SIG-M5 treated with dmso at 0.1 percent for 504 hours (cell line): ENCODE results near the gene PFDN1.

Source experiments
- DNase-seq: peaks from one replicate; lab custom pipeline; 2025; ENCODE audit not compliant: unreplicated experiment; lab: John Stamatoyannopoulos, UW

Gene PFDN1

DNA sequence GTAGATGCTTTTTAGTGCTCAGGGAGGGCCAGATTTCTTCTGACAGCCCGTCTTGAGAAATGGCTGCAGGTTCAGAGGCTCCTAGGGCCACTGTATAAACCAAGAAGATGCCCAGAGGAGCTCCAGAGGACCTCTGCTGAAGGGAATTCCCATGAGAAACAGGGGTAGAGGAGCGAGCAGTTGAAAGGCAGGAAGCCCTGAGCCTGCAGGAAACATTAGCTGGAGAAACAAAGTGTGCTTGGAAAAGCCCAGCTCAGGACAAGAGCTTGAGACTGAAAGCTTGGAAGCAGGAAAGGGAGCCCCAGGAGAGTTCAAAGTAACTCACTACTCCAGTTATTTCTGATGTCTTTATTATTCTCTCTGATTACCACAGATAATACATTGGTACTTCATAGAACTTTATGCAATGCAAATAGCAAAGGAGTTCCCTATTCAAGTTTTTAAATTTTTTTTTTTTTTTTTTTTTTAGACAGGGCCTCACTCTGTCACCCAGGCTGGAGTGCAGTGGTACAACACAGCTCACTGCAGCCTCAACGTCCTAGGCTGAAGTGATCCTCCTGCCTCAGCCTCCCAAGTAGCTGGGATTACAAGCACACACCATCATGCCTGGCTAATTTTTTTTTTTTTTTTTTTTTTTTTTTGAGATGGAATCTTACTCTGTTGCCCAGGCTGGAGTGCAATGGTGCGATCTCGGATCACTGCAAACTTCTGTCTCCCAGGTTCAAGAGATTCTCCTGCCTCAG is 27.0 kb upstream of the PFDN1 start:
- no peak for DNase-seq

DNA sequence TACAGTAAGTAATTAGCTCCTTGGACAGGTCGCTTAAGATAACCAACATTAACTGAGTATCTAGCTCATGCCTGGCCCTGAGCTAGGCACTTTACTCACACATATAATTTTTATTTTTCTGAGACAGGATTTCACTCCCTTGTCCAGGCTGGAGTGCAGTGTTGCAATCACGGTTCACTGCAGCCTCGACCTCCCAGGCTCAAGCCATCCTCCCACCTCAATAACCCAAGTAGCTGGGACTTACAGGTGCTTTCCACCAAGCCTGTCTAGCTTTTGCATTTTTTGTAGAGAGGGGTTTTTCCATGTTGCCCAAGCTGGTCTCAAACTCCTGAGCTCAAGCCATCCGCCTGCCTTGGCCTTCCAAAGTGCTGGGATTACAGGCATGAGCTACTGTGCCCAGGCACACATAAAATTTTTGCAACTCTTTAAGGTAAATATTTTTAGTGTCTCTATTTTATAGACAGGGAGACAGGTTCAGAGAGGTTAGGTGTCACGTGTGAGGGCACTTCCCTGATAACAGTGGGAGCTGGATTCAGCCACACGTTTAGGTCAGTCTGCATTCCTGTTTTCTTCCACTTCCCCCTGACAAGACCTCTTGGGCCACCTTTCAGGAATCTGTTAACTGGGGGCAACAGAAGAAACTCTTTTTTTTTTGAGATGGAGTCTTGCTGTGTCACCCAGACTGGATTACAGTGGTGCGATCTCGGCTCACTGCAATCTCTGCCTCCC is 25.3 kb upstream of the PFDN1 start:
- no peak for DNase-seq

DNA sequence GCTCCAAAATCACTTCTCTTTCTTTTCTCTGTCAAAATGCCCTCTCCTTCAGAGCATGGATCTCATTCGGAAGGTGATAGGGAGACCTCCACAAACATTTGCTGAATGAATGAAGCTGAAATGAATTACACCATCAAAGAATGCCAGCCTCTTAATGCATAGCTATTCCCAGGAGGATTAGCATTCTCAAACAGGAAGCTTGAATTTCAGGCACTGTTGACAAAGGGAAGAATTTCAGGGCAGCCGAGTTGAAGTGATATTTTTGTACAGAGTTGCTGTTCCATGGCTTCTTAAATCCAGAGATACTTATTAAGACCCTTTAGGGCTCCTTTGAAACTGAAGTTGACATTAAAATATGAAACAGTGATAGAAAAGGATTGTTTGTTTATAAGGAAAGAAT is 24.7 kb upstream of the PFDN1 start:
- no peak for DNase-seq

DNA sequence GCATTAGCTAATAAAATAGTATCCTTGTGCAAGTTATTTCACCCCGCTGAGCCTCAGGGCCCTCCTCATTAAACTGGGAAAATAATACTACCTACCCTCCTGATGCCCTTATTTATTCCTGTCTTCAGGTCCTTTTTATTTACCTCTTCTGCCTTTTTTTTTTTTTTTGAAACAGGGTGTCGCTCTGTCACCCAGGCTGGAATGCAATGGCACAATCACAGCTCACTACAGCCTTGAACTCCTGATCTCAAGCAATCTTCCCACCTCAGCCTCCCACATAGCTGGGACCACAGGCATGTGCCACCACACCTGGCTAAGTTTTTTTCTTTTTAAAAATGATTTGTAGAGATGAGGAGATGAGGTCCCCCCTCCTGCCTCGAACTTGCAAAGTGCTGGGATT is 22.6 kb upstream of the PFDN1 start:
- DNase-seq: no peak

DNA sequence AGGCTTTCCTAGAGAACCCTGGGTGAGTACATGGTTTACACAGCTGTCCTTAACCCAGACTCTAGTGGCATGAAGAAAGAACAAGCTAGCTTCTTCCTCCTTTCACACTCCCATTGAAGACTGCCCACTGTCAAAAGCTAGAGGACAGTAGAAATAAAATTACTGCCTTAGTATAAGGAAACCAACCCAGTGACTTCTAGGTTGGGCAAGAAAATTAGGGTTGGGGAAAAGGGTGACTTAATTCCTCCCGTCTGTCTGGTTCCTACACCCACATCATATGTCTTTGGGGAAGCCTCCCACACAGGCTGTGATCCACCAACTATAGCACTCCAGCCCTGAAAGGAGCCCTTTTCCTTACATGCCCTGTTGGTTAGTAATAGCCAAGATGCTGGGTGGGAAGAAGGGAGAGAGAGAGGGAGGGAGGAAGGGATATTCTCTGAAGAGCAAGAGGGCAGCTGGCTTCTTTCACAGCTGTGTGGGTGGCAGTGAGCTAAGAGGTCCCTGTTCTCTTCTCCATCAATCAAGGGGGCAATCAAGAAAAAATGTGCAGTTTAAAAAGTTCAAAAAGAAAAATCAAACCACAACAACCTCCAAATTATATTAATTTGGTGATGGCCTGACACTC is 21.8 kb upstream of the PFDN1 start:
- peak; percentile 58 for DNase-seq

DNA sequence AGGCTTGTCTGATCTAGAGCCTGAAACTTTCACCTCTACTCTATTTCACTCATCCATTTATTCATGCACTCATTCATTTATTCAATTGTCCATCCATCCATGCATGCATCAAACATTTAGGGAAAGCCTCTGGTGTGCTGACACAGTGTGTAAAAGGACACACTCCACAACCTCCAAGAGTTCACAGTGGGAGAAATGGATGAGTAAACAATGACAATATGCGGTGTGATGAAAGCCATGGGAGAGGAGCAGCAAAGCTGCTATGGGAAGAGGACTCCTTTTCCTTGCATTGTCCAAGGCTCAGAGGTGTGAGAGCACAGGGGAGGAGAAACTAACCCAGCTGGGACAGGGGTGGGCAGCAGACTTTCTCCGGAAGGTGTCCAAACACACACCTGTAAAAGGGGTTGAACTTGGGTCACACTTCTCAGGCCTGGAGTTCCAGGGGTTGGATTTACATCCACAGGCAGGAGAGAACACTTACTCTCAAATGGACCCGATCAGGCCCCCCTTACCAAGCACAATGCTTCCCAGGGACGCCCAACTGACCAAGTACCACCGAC is 21.2 kb upstream of the PFDN1 start:
- DNase-seq: no peak

DNA sequence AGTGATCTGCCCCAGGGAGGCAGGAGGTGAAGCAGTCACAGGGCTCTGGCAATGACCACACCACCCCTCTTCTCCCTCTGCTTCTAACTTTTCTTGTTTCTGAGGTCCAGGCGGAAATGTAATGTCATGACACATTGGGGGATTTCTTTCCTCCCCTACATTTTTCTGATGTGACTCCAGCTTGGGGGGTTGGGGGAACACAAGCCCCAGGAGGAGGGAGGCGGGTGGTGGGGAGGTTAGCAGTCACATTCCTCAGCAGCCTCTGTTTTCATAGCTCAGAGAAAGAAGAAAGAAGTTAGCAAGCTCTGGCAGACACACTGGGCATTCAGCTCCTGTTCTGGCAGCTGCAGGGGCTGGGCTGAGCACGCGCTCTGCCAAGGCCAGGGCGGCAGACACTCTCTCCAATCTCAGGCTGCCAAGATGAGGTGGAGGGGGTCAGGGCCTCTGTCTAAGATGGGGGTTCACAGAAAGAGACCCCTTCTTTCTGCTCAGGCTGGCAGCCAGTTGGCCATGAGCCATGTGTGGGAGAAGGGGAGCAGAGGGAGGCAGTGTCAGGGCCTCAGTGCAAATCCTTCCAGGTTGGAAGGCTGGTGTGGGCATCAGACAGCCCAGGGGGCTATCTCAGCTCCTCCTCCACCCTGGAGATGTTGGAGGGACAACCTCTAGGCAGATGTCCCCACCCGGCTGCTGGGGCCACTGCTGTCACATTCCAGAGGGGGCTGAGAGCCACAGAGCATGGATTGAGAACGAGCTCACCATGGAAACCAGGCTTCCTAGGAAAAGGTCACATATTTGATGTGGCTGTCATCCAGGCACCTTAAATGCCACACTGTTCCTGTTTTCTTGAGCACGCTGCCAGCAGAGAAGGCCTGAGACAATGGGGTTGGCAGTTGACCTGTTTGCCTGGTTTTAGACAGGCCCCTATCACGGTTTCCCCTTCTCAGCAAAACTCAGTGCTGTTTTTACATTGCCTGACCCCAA is 20.1 kb upstream of the PFDN1 start:
- no peak for DNase-seq

DNA sequence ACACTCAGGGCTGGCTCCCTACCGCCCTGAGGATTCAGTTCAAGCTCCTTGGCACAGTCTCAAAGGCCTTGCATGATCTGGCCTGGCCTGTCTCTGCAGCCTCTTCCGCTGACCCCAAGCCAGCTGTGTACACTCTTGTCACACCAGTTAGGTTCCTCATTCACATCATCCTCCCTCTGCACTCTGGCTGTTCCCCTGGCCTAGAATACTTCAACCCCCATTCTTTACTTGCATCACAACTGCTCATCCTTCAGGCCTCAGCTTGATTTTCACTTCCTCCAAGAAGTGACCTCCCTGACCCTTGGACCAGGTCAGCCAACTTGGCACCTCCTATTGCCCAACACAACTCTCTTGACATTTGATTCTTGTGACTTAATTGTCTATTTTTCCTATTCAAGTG is 18.9 kb upstream of the PFDN1 start:
- DNase-seq: peak; percentile 95

DNA sequence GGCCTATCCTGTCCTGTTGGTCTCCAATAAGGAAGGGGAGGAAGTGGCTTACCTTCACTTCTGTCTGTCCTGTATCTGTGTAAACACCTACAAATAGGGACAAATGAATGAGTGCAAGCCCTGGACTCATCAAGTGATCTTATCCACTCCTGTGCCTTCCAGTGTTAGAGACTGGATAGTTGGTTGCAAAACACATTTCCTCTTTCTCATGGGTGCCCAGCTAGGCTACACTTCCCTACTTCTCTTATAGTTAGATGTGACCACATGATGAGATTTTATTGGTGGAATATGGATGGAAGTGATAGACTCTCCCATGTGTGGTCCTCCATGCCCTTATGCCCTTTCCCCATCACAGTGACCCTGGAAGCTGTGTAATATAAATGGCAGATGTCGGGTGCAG is 16.9 kb upstream of the PFDN1 start:
- DNase-seq: peak; percentile 88

DNA sequence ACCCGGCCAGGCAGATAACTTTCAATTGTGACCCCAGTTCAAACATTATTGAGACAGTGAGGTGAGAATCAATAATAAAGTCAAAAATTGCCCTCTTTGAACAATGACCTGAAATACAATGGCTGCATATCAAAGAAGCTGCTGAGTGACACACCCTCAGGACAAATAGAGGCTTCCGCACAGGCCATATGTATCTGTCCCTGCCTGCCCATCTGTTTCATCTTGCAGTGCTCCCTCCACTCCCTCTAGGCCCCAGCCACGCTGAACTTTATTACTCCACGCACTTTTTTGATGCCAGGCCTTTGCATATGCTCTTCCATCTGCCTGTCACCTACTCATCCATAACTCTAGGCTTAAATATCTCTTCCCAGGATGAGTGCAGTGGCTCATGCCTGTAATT is 15.9 kb upstream of the PFDN1 start:
- DNase-seq: no peak

DNA sequence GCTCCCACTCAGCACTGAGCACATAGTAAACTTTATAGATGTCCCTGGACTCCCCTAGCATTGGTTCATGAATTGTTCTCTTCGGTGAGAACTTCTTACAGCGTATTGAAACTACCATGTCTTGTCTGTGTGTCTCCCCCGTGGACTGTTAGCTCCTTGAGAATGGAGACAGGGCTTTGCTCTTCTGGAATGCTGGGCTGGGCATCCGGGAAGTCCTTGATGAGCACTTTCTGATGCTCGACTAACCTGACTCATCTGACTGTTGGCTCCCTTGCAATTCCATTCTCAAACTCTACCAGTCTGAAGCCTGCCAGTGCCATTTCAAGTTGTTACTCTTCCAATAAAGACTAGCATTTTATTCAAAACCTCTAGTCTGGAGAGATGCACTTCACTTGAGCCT is 15.0 kb upstream of the PFDN1 start:
- no peak for DNase-seq

DNA sequence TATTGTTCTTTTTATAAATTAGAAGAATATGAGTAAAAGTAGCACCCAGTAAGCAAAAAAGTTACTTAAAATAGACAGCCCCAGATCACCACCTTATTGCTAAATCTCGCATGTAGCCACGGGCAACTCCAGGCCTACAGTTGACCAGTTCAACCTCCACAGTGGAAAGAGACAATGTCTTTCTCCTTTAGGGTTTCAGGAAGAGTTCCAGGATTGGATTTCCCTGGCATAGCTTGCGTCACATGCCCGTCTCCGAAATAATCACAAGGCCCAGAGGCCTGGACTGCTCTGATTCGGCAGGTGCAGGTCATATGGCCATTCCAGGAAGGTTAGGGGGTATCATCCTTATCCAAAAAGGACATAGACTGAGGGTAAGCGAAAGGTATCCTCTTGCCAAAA is 9.9 kb upstream of the PFDN1 start:
- no peak for DNase-seq

DNA sequence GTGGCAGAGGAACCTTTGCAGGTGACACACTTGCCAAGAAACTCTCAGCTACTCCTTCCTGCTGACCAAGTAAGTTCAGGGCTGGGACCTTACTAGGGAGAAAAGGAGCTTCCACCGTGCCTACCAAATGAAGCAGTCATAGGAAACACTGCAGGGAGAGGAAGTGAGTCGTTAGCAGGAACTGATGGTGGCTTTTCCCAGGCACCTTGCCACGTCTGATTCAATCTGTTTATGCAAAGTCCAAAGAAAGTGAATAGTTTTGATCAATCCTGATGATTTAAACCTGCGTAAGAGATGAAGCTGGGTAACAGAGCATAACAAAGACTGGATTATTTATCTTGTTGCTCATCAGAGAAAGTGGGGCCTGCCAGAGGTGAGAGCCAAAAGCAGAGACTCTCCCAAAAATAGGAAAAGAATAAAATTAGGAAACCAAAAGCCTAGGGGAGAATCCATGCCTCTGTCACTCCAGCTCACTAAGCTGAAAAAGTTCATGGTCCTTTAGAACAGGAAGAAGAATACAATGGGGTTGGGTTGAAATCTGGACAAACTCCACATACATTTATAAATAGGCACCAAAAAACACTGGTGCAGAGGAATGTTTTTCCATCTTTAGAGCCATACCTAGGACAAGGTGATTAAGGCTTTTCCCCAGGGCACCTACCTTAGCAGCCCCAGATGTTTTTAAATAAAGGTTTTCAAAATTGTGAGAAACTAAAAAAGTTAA is 9.3 kb upstream of the PFDN1 start:
- peak; percentile 38 for DNase-seq

DNA sequence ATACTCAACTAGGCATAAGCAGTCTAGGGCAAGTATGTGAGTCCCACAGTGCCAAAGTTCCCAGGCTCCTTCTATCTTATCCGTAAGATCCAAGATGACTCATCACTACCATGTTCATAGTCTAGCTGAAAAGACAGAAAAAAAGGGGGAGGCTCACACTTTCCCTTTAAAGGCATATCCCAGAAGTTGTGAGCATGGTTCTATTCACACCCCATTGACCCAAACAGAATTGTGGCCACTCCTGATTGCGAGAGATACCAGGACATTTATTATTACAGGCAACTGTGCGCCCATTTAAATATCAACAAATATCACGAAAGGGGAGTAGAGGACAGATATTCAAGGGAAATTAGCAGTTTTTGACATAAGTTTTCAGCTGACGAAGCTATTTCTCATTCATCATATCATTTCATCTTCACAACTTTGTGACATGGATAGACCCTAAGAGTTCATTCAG is 8.1 kb upstream of the PFDN1 start:
- DNase-seq: no peak

DNA sequence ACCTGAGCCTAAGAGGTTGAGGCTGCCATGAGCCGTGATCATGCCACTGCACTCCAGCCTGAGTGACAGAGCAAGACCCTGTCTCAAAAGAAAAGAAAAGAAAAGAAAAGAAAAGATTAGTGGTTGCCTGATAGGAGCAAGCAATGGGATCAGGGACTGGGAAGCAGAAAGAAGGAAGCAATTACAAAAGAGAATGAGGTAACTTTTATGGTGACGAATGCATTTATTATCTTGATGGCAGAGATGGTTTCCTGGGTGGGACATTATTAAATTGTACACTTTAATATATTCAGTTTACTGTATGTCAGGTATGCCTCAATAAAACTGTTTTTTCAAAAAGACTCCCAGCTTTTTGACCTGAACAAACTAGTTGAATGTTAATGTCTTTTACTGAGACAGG is 7.5 kb upstream of the PFDN1 start:
- no peak for DNase-seq

DNA sequence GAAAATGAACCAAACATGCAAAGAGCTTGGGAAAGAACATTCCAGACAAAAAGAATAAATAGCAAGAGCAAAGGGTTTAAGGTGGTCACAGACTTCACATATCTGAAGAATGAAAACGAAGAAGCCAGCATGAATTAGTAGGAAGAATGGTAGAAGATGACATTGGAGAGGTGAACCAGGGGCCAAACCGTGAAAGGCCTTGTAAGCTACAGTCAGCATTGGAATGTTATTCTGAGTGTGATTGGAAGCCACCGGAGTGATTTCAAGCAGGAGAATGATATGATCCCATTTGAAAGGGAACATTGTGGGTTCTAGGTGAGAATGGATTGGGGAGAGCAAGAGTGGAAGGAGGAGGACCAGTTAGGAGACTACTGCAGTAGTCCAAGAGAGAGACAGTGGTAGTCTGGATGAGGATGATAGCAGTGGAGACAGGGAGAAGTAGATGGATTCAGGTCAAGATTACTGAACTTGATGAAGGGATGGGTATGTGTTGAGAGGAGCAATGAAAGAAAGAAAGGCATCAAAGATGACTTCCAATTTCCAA is 6.9 kb upstream of the PFDN1 start:
- no peak for DNase-seq

DNA sequence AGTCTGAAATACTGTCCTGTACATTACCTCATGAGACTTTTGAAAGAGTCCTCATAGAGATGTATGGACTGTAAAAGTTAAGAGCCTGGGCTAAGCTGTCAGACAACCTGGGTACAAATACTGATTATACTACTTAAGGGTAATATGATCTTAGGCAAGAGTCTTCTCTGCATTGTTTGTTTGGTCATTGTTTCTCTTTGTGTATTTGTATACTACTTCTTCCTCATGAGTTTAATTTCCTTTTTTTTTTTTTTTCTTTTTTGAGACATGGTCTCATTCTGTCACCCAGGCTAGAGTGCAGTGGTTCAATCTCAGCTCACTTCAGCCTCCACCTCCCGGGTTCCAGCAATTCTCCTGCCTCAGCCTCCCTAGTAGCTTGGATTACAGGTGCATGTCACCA is 2.6 kb upstream of the PFDN1 start:
- DNase-seq: no peak

DNA sequence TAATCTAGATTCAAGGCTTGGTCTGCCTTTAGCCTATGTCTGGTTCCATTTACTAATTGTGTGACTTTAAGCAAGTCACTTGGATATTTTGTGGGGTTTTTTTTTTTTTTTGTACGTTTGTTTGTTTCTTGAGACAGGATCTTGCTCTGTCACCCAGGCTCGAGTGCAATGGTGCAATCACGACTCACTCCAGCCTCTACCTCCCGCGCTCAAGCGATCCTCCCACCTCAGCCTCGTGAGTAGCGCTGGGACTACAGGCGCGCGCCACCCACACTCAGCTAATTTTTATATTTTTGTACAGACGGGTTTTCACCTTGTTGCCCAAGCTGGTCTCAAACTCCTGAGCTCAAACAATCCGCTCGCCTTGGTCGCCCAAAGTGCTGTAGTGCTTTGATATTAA is 1.1 kb upstream of the PFDN1 start:
- no peak for DNase-seq

DNA sequence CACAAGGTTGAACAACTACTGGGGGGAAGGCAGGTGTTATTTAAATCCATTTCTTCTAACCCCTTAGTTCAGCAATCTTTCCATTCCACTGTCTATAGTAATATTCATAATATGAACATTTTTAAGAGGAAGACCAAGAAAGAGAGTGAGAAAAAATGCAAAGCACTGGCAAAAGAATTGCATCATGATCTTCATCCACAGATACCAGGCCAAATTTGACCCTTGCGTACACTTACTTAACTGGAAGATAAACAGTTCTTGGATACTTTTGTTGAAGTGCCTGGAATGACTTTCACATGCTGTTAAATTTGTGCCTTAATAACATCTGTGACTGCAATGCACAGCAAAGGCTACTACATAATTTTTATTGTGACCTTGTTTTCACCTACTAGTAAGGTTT is 1.8 kb downstream of the PFDN1 start:
- no peak for DNase-seq

DNA sequence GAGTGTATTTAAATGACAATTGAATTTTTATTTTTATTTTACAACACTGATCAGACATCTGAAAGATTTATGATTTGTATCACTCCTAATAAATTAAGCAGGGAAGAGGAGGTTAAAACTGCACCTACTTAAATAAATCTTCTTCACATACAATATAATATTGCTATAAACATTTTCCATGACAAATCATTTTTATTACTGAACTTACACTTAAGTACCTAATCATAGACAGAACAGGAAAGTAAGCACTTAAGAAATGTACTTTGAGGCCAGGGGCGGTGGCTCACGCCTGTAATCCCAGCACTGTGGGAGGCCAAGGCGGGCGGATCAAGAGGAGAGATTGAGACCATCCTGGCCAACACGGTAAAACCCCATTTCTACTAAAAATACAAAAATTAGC is 3.8 kb downstream of the PFDN1 start:
- no peak for DNase-seq
